ENCODE data around the gene ZNF546. TPM values are rescaled to one million over a fixed set of nuclear protein-coding genes. Genes with fewer than 3 reads are reported as not detected.

ZNF546 gene
- total and polyA plus RNA-seq, 7 donors, result 1.0 to 9.2 (median 4.3) TPM

GRCh38 chr19:40009674-40010073 is 12.8 kb downstream of the ZNF546 start:
- DNase-seq (no peak), ATAC-seq (no peak)
- Histone ChIP-seq H3K27me3 (ENCODE audit: insufficient read depth in 3 of 3, low read length in 2 of 3) (no peaks in the 10 kb centered on the region), H3K36me3 (ENCODE audit: insufficient read depth in 1 of 2, low read depth in 1 of 2) (peaks cover 17 to 90% of the 10 kb centered on the region in 2 donors), H3K9me3 (peaks cover 43% of the 10 kb centered on the region), H3K4me1 (peaks cover 5% of the 10 kb centered on the region), H3K27ac (no peak overlapping the region), H3K4me3 (no peak overlapping the region)
- intact Hi-C loops (cut with DNase I), result no loop called here
- TF ChIP-seq CTCF (IDR thresholded peaks at IDR 0.05), result no peak

DNA sequence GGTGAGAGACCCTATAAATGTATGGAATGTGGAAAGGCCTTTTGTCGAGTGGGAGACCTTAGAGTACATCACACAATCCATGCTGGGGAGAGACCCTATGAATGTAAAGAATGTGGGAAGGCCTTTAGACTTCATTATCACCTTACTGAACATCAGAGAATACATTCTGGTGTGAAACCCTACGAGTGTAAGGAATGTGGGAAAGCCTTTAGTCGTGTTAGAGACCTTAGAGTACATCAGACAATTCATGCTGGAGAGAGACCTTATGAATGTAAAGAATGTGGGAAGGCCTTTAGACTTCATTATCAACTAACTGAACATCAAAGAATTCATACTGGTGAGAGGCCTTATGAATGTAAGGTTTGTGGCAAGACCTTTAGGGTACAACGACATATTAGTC is 17.1 kb downstream of the ZNF546 start:
- intact Hi-C loops (cut with DNase I), result no loop called here
- no peak for ATAC-seq
- no peak overlapping the region for H3K4me3 ChIP-seq
- no peak for TF ChIP-seq CTCF (IDR thresholded peaks at IDR 0.05)
- peaks cover 7 to 60% of the 10 kb centered on the region in 2 donors for H3K36me3 ChIP-seq (ENCODE audit: insufficient read depth in 1 of 2, low read depth in 1 of 2)
- DNase-seq, result no peak
- WGBS, 3 donors, result 94 to 98% (median 96%) methylated on average over 4 of the region's 4 CpGs
- no peaks in the 10 kb centered on the region for H3K4me1 ChIP-seq
- H3K9me3 ChIP-seq, result peaks cover 81% of the 10 kb centered on the region
- no peaks in the 10 kb centered on the region for H3K27me3 ChIP-seq (ENCODE audit: insufficient read depth in 3 of 3, low read length in 2 of 3)
- H3K27ac ChIP-seq, result no peak overlapping the region

GRCh38 chr19:40023969-40024368 is 27.1 kb downstream of the ZNF546 start:
- intact Hi-C loops (cut with DNase I), result no loop called here
- Histone ChIP-seq H3K27ac (no peak overlapping the region), H3K9me3 (peaks cover 72% of the 10 kb centered on the region), H3K4me3 (no peak overlapping the region), H3K27me3 (ENCODE audit: insufficient read depth in 3 of 3, low read length in 2 of 3) (no peaks in the 10 kb centered on the region), H3K4me1 (no peaks in the 10 kb centered on the region), H3K36me3 (ENCODE audit: insufficient read depth in 1 of 2, low read depth in 1 of 2) (no peaks in the 10 kb centered on the region)
- ATAC-seq (no peak), DNase-seq (no peak)
- WGBS, 3 donors, result 80 to 85% (median 81%) methylated on average over 3 of the region's 3 CpGs
- TF ChIP-seq CTCF (IDR thresholded peaks at IDR 0.05), result no peak

- H3K4me3 ChIP-seq, result no peak overlapping the region
- intact Hi-C loops (cut with DNase I), result no loop called here
- H3K9me3 ChIP-seq, result peaks cover 71% of the 10 kb centered on the region
- no peak for ATAC-seq
- H3K27ac ChIP-seq, result no peak overlapping the region
- H3K36me3 ChIP-seq (ENCODE audit: insufficient read depth in 1 of 2, low read depth in 1 of 2), result no peaks in the 10 kb centered on the region
- TF ChIP-seq CTCF (IDR thresholded peaks at IDR 0.05), result no peak
- 94 to 96% (median 94%) methylated on average over 4 of the region's 4 CpGs for WGBS, 3 donors
- DNase-seq, result no peak
- H3K27me3 ChIP-seq (ENCODE audit: insufficient read depth in 3 of 3, low read length in 2 of 3), result no peaks in the 10 kb centered on the region
- no peaks in the 10 kb centered on the region for H3K4me1 ChIP-seq
Observed at GRCh38 chr19:40025938-40026596, 29.2 kb downstream of the ZNF546 start.

- Histone ChIP-seq H3K4me3 (no peak overlapping the region), H3K27me3 (ENCODE audit: insufficient read depth in 3 of 3, low read length in 2 of 3) (no peaks in the 10 kb centered on the region), H3K4me1 (no peaks in the 10 kb centered on the region), H3K27ac (no peak overlapping the region), H3K9me3 (peaks cover 76% of the 10 kb centered on the region), H3K36me3 (ENCODE audit: insufficient read depth in 1 of 2, low read depth in 1 of 2) (no peaks in the 10 kb centered on the region)
- 87 to 96% (median 96%) methylated on average over 5 of the region's 5 CpGs for WGBS, 3 donors
- TF ChIP-seq CTCF (IDR thresholded peaks at IDR 0.05), result no peak
- ATAC-seq (no peak), DNase-seq (no peak)
- intact Hi-C loops (cut with DNase I), result no loop called here
Observed at GRCh38 chr19:40026597-40026970, 29.7 kb downstream of the ZNF546 start.
